RWPE1 (cell line): Measurements from ENCODE around the gene CEP120.
"Not testable (repeated sequence)": the region's sequence is repeated elsewhere in the genome, so short reads cannot be mapped to it uniquely, and the experiment has no call there.

ENCODE experiments used
- CTCF ChIA-PET: fragments of 350-600 bp; sonication (Branson Sonifier 250); formaldehyde crosslinking; extraction: SDS; loops from one replicate; lab custom pipeline; 2021; lab: Yijun Ruan, JAX
- POLR2A ChIA-PET: fragments of 400-600 bp; formaldehyde crosslinking; extraction: SDS; loops from one replicate; lab custom pipeline; 2020; ENCODE audit warnings: antibody characterized with exemption; ENCODE audit not compliant: low non-redundant PET; lab: Yijun Ruan, JAX
- DNase-seq: peaks from one replicate; pipeline ENCODE4 v3.0.0; 2012; ENCODE audit warnings: low spot score
- H3K27ac ChIP-seq: fragments of 450-650 bp; 2 replicates; pipeline ENCODE4 v1.5.1; 2017
- CTCF ChIP-seq: fragments of 450-650 bp; conservative IDR thresholded peaks from 2 replicates; pipeline ENCODE4 v1.5.1; 2017; ENCODE audit warnings: low read depth, mild to moderate bottlenecking

CEP120 gene

GRCh38 chr5:123350742-123351141 is 72.5 kb downstream of the CEP120 start:
- no peak for DNase-seq
- no peak for TF ChIP-seq CTCF
- ChIA-PET POLR2A (no interaction called here), CTCF (interaction anchor here (0.8 kb wide), 1 partner anchor 197 kb away, joined by 3 read pairs; no protein-coding TSS in a partner anchor)
- H3K27ac ChIP-seq: no peak overlapping the region

- CTCF ChIA-PET: interaction anchor here (0.5 to 1.5 kb wide), 4 partner anchors 308 to 840 kb away, joined by 3 to 6 read pairs (median 4); partner anchors contain the start of gene PPIC
- peak; percentile 42 for TF ChIP-seq CTCF
- peak; percentile 15 for DNase-seq
- POLR2A ChIA-PET: no interaction called here
- H3K27ac ChIP-seq: no peak overlapping the region
Observed at GRCh38 chr5:123344816-123345426, 78.3 kb downstream of the CEP120 start.

GRCh38 chr5:123340928-123341327 is 82.3 kb downstream of the CEP120 start:
- CTCF ChIA-PET: no interaction called here
- POLR2A ChIA-PET: no interaction called here

GRCh38 chr5:123308377-123308776 is 114.8 kb downstream of the CEP120 start:
- not testable (repeated sequence) for DNase-seq, H3K27ac ChIP-seq
- CTCF ChIA-PET: interaction anchor here (0.6 kb wide), 1 partner anchor 163 kb away, joined by 3 read pairs; no protein-coding TSS in a partner anchor
- POLR2A ChIA-PET: interaction anchor here (0.7 kb wide), 1 partner anchor 142 kb away, joined by 3 read pairs; no protein-coding TSS in a partner anchor

More at GRCh38 chr5:123340928-123341327, 82.3 kb downstream of the CEP120 start:
- no peak overlapping the region for H3K27ac ChIP-seq
- DNase-seq: no peak
- no peak for TF ChIP-seq CTCF

GRCh38 chr5:123305751-123306150 is 117.5 kb downstream of the CEP120 start:
- no peak for TF ChIP-seq CTCF
- POLR2A ChIA-PET: no interaction called here
- H3K27ac ChIP-seq: no peak overlapping the region
- CTCF ChIA-PET: interaction anchor here (0.6 to 1.0 kb wide), 2 partner anchors 131 to 305 kb away, joined by 3 to 5 read pairs; no protein-coding TSS in a partner anchor
- no peak for DNase-seq

- ChIA-PET POLR2A (no interaction called here), CTCF (interaction anchor here (0.6 kb wide), 1 partner anchor 544 kb away, joined by 3 read pairs; no protein-coding TSS in a partner anchor)
- TF ChIP-seq CTCF: no peak
- no peak overlapping the region for H3K27ac ChIP-seq
- DNase-seq: no peak
Observed at GRCh38 chr5:123304777-123305316, 118.4 kb downstream of the CEP120 start.

- no peak for DNase-seq
- TF ChIP-seq CTCF: no peak
- no peak overlapping the region for H3K27ac ChIP-seq
- POLR2A ChIA-PET: no interaction called here
- CTCF ChIA-PET: no interaction called here
Observed at GRCh38 chr5:123303802-123304201, 119.4 kb downstream of the CEP120 start.
